NCI-H2081 (cell line): Measurements from ENCODE around the gene NUTM2G.
"Not testable (repeated sequence)": the region's sequence is repeated elsewhere in the genome, so short reads cannot be mapped to it uniquely, and the experiment has no call there.

Source experiments
- DNase-seq, 2 experiments: peaks; one replicate each; lab custom pipeline; 2025; lab: John Stamatoyannopoulos, UW

Gene NUTM2G

GRCh38 chr9:96942181-96942580 is 13.5 kb downstream of the NUTM2G start:
- not testable (repeated sequence) for DNase-seq

GRCh38 chr9:96949346-96949745 is 20.7 kb downstream of the NUTM2G start:
- DNase-seq = not testable (repeated sequence)

GRCh38 chr9:96950539-96950938 is 21.9 kb downstream of the NUTM2G start:
- DNase-seq = not testable (repeated sequence)

GRCh38 chr9:96967591-96967990 is 38.9 kb downstream of the NUTM2G start:
- DNase-seq = not testable (repeated sequence)

GRCh38 chr9:96972552-96972951 is 43.9 kb downstream of the NUTM2G start:
- DNase-seq = not testable (repeated sequence)

GRCh38 chr9:96974037-96974436 is 45.4 kb downstream of the NUTM2G start:
- DNase-seq = not testable (repeated sequence)

GRCh38 chr9:96983496-96984122 is 55.0 kb downstream of the NUTM2G start:
- not testable (repeated sequence) for DNase-seq

GRCh38 chr9:96984139-96984538 is 55.5 kb downstream of the NUTM2G start:
- not testable (repeated sequence) for DNase-seq

- DNase-seq = not testable (repeated sequence)
Measured at GRCh38 chr9:96984887-96985286, 56.2 kb downstream of the NUTM2G start.
